SU-DHL-6 (cell line): ENCODE results near the gene YIF1A.

Source experiments
- H2AFZ ChIP-seq: fragments of 200-600 bp; sonication (generic); 2 replicates; pipeline ENCODE4 v1.6.1; 2014; ENCODE audit warnings: low read depth, mild to moderate bottlenecking, moderate library complexity, mixed read lengths, antibody characterized with exemption, low read length; ENCODE audit not compliant: severe bottlenecking
- H3F3A ChIP-seq: fragments of 200-600 bp; shearing (Covaris generic); 2 replicates; pipeline ENCODE4 v1.6.0; 2016; ENCODE audit warnings: antibody characterized with exemption, mild to moderate bottlenecking; ENCODE audit not compliant: insufficient read depth
- H3K27ac ChIP-seq: fragments of 200-600 bp; sonication (generic); 2 replicates; pipeline ENCODE4 v1.5.1; 2016; ENCODE audit warnings: low read depth, mild to moderate bottlenecking, low read length, moderate library complexity, mixed read lengths
- H3K27me3 ChIP-seq: fragments of 200-600 bp; sonication (generic), shearing (Covaris generic); 2 replicates; pipeline ENCODE4 v1.6.0; 2014; ENCODE audit warnings: mild to moderate bottlenecking, low read length
- H3K36me3 ChIP-seq: fragments of 200-600 bp; sonication (generic); 2 replicates; pipeline ENCODE4 v1.6.1; 2014; ENCODE audit warnings: mild to moderate bottlenecking, low read length, mixed read lengths
- H3K4me2 ChIP-seq: fragments of 300-600, 200-600 bp; shearing (Covaris generic), sonication (generic); 2 replicates; pipeline ENCODE4 v1.6.0; 2014; ENCODE audit warnings: low read length, low read depth, mild to moderate bottlenecking; ENCODE audit not compliant: poor library complexity, severe bottlenecking
- H3K4me3 ChIP-seq: fragments of 200-600 bp; sonication (generic); 2 replicates; pipeline ENCODE4 v1.5.1; 2014; ENCODE audit warnings: antibody characterized with exemption, low read length, mild to moderate bottlenecking, mixed read lengths; ENCODE audit not compliant: insufficient read depth, poor library complexity, severe bottlenecking
- H3K79me2 ChIP-seq: fragments of 200-600 bp; sonication (generic); 2 replicates; pipeline ENCODE4 v1.6.1; 2014; ENCODE audit warnings: mild to moderate bottlenecking, low read length, moderate library complexity; ENCODE audit not compliant: insufficient read depth
- H3K9ac ChIP-seq: fragments of 200-600 bp; sonication (generic); 2 replicates; pipeline ENCODE4 v1.7.0; 2014; ENCODE audit warnings: mild to moderate bottlenecking, low read length
- H3K9me2 ChIP-seq: fragments of 200-600 bp; sonication (generic); replicated peaks from 2 replicates; pipeline ENCODE4 v1.6.1; 2014; ENCODE audit warnings: low read length; ENCODE audit not compliant: insufficient read depth
- H3K9me3 ChIP-seq: fragments of 200-600 bp; sonication (generic); 2 replicates; pipeline ENCODE4 v1.6.1; 2014; ENCODE audit warnings: low read length, mixed read lengths; ENCODE audit not compliant: insufficient read depth
- H4K20me1 ChIP-seq: fragments of 200-600 bp; sonication (generic); 2 replicates; pipeline ENCODE4 v1.6.1; 2014; ENCODE audit warnings: low read depth, mild to moderate bottlenecking, antibody characterized with exemption, low read length, moderate library complexity, mixed read lengths
- CTCF ChIP-seq: fragments of 200-600 bp; sonication (generic); IDR thresholded peaks from one replicate; pipeline ENCODE4 v1.5.1; 2017; ENCODE audit warnings: antibody characterized with exemption, mild to moderate bottlenecking, low read length, moderate library complexity; ENCODE audit not compliant: insufficient read depth, poor library complexity, severe bottlenecking
- EZH2phosphoT487 ChIP-seq: fragments of 200-600 bp; sonication (generic), shearing (Covaris generic); conservative IDR thresholded peaks from 2 replicates; pipeline ENCODE4 v1.6.1; 2018; ENCODE audit warnings: mild to moderate bottlenecking, antibody characterized with exemption, low read length, moderate library complexity, mixed read lengths

The YIF1A gene

GRCh38 chr11:66267379-66268243 lies 21.3 kb downstream of the YIF1A start:
- H3K36me3 ChIP-seq, result no peaks in the 10 kb centered on the region
- peak overlapping the region; percentile 75 for H2AFZ ChIP-seq
- H3K9ac ChIP-seq, result peak overlapping the region; percentile 92
- H3F3A ChIP-seq, result peaks cover 6% of the 10 kb centered on the region
- H3K9me3 ChIP-seq, result no peaks in the 10 kb centered on the region
- peak overlapping the region; percentile 57 for H3K4me3 ChIP-seq
- peak overlapping the region; percentile 81 for H3K27ac ChIP-seq
- H4K20me1 ChIP-seq, result no peaks in the 10 kb centered on the region
- TF ChIP-seq EZH2phosphoT487 (no peak), CTCF (no peak)
- H3K9me2 ChIP-seq, result no peaks in the 10 kb centered on the region
- no peaks in the 10 kb centered on the region for H3K27me3 ChIP-seq
- H3K4me2 ChIP-seq, result peak overlapping the region; percentile 90
- peaks cover 24% of the 10 kb centered on the region for H3K79me2 ChIP-seq

DNA sequence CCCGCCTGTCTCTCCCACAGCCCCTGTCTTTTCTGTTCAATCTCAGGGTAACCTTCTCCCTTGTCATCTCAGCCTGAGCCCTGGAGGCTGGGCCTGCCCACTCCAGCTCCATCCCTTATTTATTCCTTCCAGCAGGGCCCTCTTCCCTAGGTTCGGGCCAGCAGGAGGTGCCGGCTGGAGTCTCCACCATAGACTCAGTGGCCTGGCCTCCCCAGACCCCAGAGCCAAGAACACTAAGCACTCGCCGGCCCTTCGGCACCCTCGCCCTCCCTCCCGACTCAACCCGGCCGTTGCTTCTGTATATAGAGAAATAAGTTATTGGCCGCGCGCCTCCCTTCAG lies 21.9 kb downstream of the YIF1A start:
- no peak overlapping the region for H2AFZ ChIP-seq
- H3K27me3 ChIP-seq, result no peaks in the 10 kb centered on the region
- peaks cover 24% of the 10 kb centered on the region for H3K79me2 ChIP-seq
- H3K36me3 ChIP-seq, result no peaks in the 10 kb centered on the region
- H3K27ac ChIP-seq, result no peak overlapping the region
- H3K9me2 ChIP-seq, result no peaks in the 10 kb centered on the region
- H4K20me1 ChIP-seq, result no peaks in the 10 kb centered on the region
- H3F3A ChIP-seq, result peaks cover 6% of the 10 kb centered on the region
- peak overlapping the region; percentile 92; the same call in 1 of the 2 replicates for H3K9ac ChIP-seq
- H3K4me2 ChIP-seq, result peak overlapping the region; percentile 90
- no peak for TF ChIP-seq EZH2phosphoT487
- no peak for TF ChIP-seq CTCF
- H3K9me3 ChIP-seq, result no peaks in the 10 kb centered on the region
- H3K4me3 ChIP-seq, result peak overlapping the region; percentile 57

- Histone ChIP-seq H4K20me1 (no peaks in the 10 kb centered on the region), H3K9me2 (no peaks in the 10 kb centered on the region), H3K4me2 (no peak overlapping the region), H3F3A (peaks cover 6% of the 10 kb centered on the region), H3K27ac (no peak overlapping the region), H3K4me3 (no peak overlapping the region), H3K9me3 (no peaks in the 10 kb centered on the region), H3K27me3 (no peaks in the 10 kb centered on the region), H3K79me2 (peaks cover 24% of the 10 kb centered on the region), H3K36me3 (no peaks in the 10 kb centered on the region), H3K9ac (peak overlapping the region; percentile 92; the same call in 1 of the 2 replicates), H2AFZ (no peak overlapping the region)
- TF ChIP-seq CTCF, result no peak
- no peak for TF ChIP-seq EZH2phosphoT487
Observed at GRCh38 chr11:66266378-66267038, 22.4 kb downstream of the YIF1A start.
